GM19372 (cell line): ENCODE measurements around the gene JPH2.

Source experiments
- ATAC-seq: cut with Tn5 transposase; IDR thresholded peaks from one replicate; pipeline ENCODE4 v1.9.1; 2021; ENCODE audit warnings: mild to moderate bottlenecking, low read depth, moderate library complexity; ENCODE audit not compliant: unreplicated experiment

Gene JPH2

GRCh38 chr20:44067650-44068081 is 119.3 kb downstream of the JPH2 start:
- ATAC-seq = no peak

DNA sequence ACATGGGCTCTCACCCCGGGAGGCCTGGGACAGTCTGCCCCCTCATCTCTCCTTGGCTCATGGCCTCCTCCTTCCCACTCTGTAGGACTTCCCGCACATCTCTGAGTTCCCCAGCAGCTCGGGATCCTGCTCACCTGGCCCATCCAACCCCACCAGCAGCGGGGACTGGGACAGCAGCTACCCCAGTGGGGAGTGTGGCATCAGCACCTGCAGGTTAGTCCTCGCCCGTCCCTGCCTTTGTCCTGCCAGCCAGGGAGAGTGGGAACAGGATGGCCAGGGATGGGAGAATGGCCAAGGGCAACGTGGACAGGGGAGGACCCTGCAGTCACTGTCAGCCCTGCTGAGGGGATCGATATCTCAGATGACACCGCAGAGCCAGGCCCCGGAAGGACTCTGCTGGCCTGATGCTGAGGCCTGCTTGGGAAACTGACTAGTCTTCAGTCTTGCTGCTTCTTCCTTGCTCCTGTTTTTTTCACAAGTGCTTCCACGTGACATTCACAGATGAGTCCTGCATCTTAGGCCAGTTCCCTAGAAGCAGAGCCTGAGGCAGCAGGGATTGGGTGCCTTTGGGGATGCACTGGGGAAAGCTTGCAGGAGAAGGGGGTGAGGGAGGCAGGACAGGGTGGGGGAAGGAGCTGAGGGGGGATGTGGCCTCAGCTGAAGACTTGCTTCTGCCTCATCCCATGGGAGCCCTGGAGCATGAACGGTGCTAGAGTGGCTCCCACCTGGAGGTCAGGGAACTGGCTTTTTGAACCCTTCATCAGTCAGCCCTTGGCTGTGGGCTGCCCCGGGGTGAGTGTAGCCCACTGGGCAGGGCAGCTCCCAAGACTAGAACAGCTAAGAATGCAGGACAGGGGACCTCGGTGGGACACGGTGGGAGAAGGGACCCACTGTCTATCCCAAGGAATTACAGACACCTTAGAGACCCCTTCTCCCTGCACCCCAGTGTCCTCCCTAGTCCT is 120.1 kb downstream of the JPH2 start:
- ATAC-seq = no peak

GRCh38 chr20:44065401-44066340 is 121.3 kb downstream of the JPH2 start:
- no peak for ATAC-seq

DNA sequence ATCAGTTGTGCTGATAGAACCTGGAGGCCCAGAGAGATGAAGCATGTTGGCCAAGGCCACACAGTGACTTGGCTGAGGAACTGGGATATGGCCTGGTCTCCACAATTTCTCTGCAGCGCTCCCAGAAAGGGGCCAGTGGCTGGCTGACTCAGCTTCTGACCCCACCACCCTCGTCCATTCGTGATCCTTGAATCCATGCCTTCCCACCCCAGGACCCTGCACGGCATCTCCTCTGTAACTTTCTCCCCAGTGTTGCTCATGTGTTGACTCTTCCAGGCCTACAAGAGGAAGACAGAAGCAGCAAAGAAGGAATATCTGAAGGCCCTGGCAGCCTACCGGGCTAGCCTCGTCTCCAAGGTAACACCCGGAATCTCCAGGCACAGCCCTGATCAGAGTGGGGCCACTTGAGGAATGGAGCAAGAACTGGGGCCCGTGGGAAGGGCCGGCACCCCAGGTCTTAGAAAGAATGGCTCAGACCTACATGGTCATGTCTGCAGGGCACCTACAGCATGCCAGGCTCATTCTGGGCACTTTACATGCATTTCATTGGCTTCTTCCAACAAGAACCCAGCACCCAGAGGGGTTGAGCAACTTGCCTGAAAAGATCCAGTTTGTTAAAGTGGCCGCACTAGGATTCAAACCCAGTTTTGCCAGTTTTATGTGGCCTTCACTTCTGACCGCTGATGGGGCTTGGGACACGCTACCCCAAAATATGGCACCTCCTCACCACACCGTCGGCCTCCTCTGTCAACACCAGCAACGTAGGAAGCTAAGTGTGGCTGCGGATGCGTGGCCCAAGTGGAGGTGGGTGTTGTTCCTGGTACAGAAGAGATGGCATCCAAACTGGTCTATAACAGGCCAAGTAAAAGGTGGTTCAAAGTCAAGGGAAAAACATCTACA is 122.2 kb downstream of the JPH2 start:
- no peak for ATAC-seq
